NT2/D1 (cell line): Measurements from ENCODE around the gene PARD6A.

ENCODE experiments used
- DNase-seq: peaks from one replicate; pipeline ENCODE4 v3.0.0-alpha.2; 2011; ENCODE audit warnings: low read depth, low spot score
- H3K27me3 ChIP-seq: 2 replicates; pipeline ENCODE4 v1.6.0; 2011; ENCODE audit warnings: mild to moderate bottlenecking; ENCODE audit not compliant: insufficient read length, insufficient read depth
- H3K36me3 ChIP-seq: 2 replicates; pipeline ENCODE4 v1.6.1; 2011; ENCODE audit warnings: mild to moderate bottlenecking, low read length, mixed read lengths; ENCODE audit not compliant: insufficient read depth, insufficient read length
- H3K4me1 ChIP-seq: 2 replicates; pipeline ENCODE4 v1.5.1; 2011; ENCODE audit not compliant: insufficient read depth, insufficient read length
- H3K4me3 ChIP-seq: 2 replicates; pipeline ENCODE4 v1.5.1; 2011; ENCODE audit warnings: low read depth; ENCODE audit not compliant: insufficient read length
- H3K9ac ChIP-seq: 2 replicates; pipeline ENCODE4 v1.6.0; 2011; ENCODE audit warnings: low read depth; ENCODE audit not compliant: insufficient read length
- H3K9me3 ChIP-seq: 2 replicates; pipeline ENCODE4 v1.5.1; 2011; ENCODE audit warnings: mild to moderate bottlenecking, low read length; ENCODE audit not compliant: insufficient read depth
- SUZ12 ChIP-seq: IDR thresholded peaks from 2 replicates; pipeline ENCODE4 v1.6.1; 2011; ENCODE audit not compliant: insufficient read length, insufficient read depth; ENCODE audit errors: extremely low read depth
- YY1 ChIP-seq: IDR thresholded peaks from 2 replicates; pipeline ENCODE4 v1.6.1; 2011; ENCODE audit not compliant: insufficient read length, insufficient read depth
- ZNF274 ChIP-seq: IDR thresholded peaks from 2 replicates; pipeline ENCODE4 v1.6.1; 2011; ENCODE audit warnings: mild to moderate bottlenecking, low read depth, low read length

The PARD6A gene

GRCh38 chr16:67660564-67661028, at the start of gene PARD6A:
PARD6A (plus strand) TSS chr16:67660960; CDS start chr16:67661039, 79 bp downstream.
- Histone ChIP-seq H3K27me3 (peaks cover 25% of the 10 kb centered on the region), H3K9me3 (no peaks in the 10 kb centered on the region), H3K9ac (peak within 1 kb of the TSS; percentile 97), H3K36me3 (peaks cover 66% of the 10 kb centered on the region), H3K4me3 (peak within 1 kb of the TSS; percentile 87), H3K4me1 (peaks cover 12% of the 10 kb centered on the region)
- peak; percentile 92 for DNase-seq
- TF ChIP-seq ZNF274, result no peak
- no peak for TF ChIP-seq YY1
- no peak for TF ChIP-seq SUZ12

GRCh38 chr16:67613808-67614207, 47.0 kb upstream of the PARD6A start:
- no peak for TF ChIP-seq YY1
- no peak for TF ChIP-seq ZNF274
- no peak for TF ChIP-seq SUZ12
- no peaks in the 10 kb centered on the region for H3K9me3 ChIP-seq
- no peaks in the 10 kb centered on the region for H3K4me1 ChIP-seq
- no peaks in the 10 kb centered on the region for H3K27me3 ChIP-seq
- no peak for DNase-seq
- no peak overlapping the region for H3K9ac ChIP-seq
- no peak overlapping the region for H3K4me3 ChIP-seq
- H3K36me3 ChIP-seq, result peaks cover 77% of the 10 kb centered on the region

- Histone ChIP-seq H3K9ac (no peak overlapping the region), H3K36me3 (peaks cover 71% of the 10 kb centered on the region), H3K4me3 (no peak overlapping the region), H3K27me3 (no peaks in the 10 kb centered on the region), H3K4me1 (no peaks in the 10 kb centered on the region), H3K9me3 (no peaks in the 10 kb centered on the region)
- DNase-seq, result no peak
- no peak for TF ChIP-seq YY1
These were observed 32.5 kb upstream of the PARD6A start for GRCh38 chr16:67628216-67628615.

GRCh38 chr16:67632415-67633172, 28.2 kb upstream of the PARD6A start:
- Histone ChIP-seq H3K36me3 (peaks cover 69% of the 10 kb centered on the region), H3K9ac (no peak overlapping the region), H3K27me3 (no peaks in the 10 kb centered on the region), H3K9me3 (no peaks in the 10 kb centered on the region), H3K4me3 (no peak overlapping the region), H3K4me1 (no peaks in the 10 kb centered on the region)
- no peak for DNase-seq
- TF ChIP-seq SUZ12, result no peak
- TF ChIP-seq ZNF274, result no peak
- no peak for TF ChIP-seq YY1

GRCh38 chr16:67636713-67637112, 24.0 kb upstream of the PARD6A start:
- TF ChIP-seq ZNF274, result no peak
- TF ChIP-seq YY1, result no peak
- TF ChIP-seq SUZ12, result no peak
- H3K4me1 ChIP-seq, result no peaks in the 10 kb centered on the region
- no peak overlapping the region for H3K9ac ChIP-seq
- H3K4me3 ChIP-seq, result no peak overlapping the region
- peaks cover 65% of the 10 kb centered on the region for H3K36me3 ChIP-seq
- H3K27me3 ChIP-seq, result no peaks in the 10 kb centered on the region
- DNase-seq, result no peak
- no peaks in the 10 kb centered on the region for H3K9me3 ChIP-seq

- no peak overlapping the region for H3K4me3 ChIP-seq
- H3K9ac ChIP-seq, result no peak overlapping the region
- peaks cover 55% of the 10 kb centered on the region for H3K36me3 ChIP-seq
- no peak for TF ChIP-seq SUZ12
- no peaks in the 10 kb centered on the region for H3K9me3 ChIP-seq
- no peaks in the 10 kb centered on the region for H3K4me1 ChIP-seq
- DNase-seq, result no peak
- H3K27me3 ChIP-seq, result no peaks in the 10 kb centered on the region
These were observed 23.1 kb upstream of the PARD6A start for GRCh38 chr16:67637625-67638024.

- DNase-seq, result no peak
- no peak for TF ChIP-seq YY1
- TF ChIP-seq ZNF274, result no peak
- TF ChIP-seq SUZ12, result no peak
- Histone ChIP-seq H3K27me3 (peaks cover 28% of the 10 kb centered on the region), H3K4me3 (no peak overlapping the region), H3K4me1 (peaks cover 8% of the 10 kb centered on the region), H3K9ac (peak overlapping the region; percentile 8), H3K36me3 (peaks cover 26% of the 10 kb centered on the region), H3K9me3 (no peaks in the 10 kb centered on the region)
These were observed 18.7 kb upstream of the PARD6A start for GRCh38 chr16:67641779-67642708.
